Thyroid gland (tissue), 4 donors: Measurements from ENCODE around the gene GTF2A2. TPM values are rescaled to one million over a fixed set of nuclear protein-coding genes. Genes with fewer than 3 reads are reported as not detected.
A peak's percentile ranks its signal among the peaks of the same experiment; 100 is the strongest.

Experiments
- DNase-seq, 2 donors: peaks; one replicate each; pipeline ENCODE4 v3.0.0-alpha.2; 2019
- H3K27ac ChIP-seq, 3 donors: fragments of 200-600 bp; sonication (generic); 1 replicate in 2 of 3; 2 replicates in 1 of 3; pipeline ENCODE4 v1.5.1; 2016 to 2019; ENCODE audit warnings: mild to moderate bottlenecking in 1 of 3, moderate library complexity in 1 of 3
- H3K27me3 ChIP-seq: fragments of 200-600 bp; sonication (generic); one replicate; pipeline ENCODE4 v1.5.1; 2019
- H3K36me3 ChIP-seq, 2 donors: fragments of 200-600 bp; sonication (generic); one replicate each; pipeline ENCODE4 v1.5.1; 2016 to 2019
- H3K4me1 ChIP-seq, 2 donors: fragments of 200-600 bp; sonication (generic); one replicate each; pipeline ENCODE4 v1.5.1; 2017 to 2019
- H3K4me3 ChIP-seq, 3 donors: fragments of 200-600 bp; sonication (generic); replicated peaks in 1 of 3; 1 replicate in 2 of 3; 2 replicates in 1 of 3; pipeline ENCODE4 v1.5.1; 2016; ENCODE audit warnings: mild to moderate bottlenecking in 1 of 3
- H3K9me3 ChIP-seq: fragments of 200-600 bp; sonication (generic); one replicate; pipeline ENCODE4 v1.5.1; 2017
- POLR2A ChIP-seq, 2 donors: fragments of 450-650 bp; IDR thresholded peaks; one replicate each; pipeline ENCODE4 v1.6.1; 2017; ENCODE audit warnings: antibody characterized with exemption in 2 of 2, mild to moderate bottlenecking in 2 of 2, moderate library complexity in 1 of 2
- WGBS, 2 donors: methylation state at CpG; one replicate each; pipeline ENCODE4 v1.1.5; 2017; 5-methylcytosine and 5-hydroxymethylcytosine counted together
- intact Hi-C: fragments of 100-400 bp; cut with DNase I; formaldehyde crosslinking; loops from one replicate; pipeline ENCODE4 v1.15.1; 2023
- total RNA-seq, 4 donors: library from RNA; depleted of rRNA; stranded (reverse); fragments of >200 nt; gene quantifications; one replicate each; pipeline ENCODE4 v1.2.3, GENCODE V29; 2016
- TF ChIP-seq, protein P1 (sequence below), 6 experiments: fragments of 200-600 bp in 3 of 6; fragments of 450-650 bp in 3 of 6; sonication (generic) in 3 of 6; IDR thresholded peaks; one replicate each; pipeline ENCODE4 v1.5.1; 2016 to 2019; ENCODE audit warnings: antibody characterized with exemption in 6 of 6, mild to moderate bottlenecking in 2 of 6, inconsistent platforms in 1 of 6, moderate library complexity in 1 of 6

The GTF2A2 gene
- total RNA-seq, 4 donors from 2014 or later = 22.3 to 73.6 (median 37.9) TPM

DNA sequence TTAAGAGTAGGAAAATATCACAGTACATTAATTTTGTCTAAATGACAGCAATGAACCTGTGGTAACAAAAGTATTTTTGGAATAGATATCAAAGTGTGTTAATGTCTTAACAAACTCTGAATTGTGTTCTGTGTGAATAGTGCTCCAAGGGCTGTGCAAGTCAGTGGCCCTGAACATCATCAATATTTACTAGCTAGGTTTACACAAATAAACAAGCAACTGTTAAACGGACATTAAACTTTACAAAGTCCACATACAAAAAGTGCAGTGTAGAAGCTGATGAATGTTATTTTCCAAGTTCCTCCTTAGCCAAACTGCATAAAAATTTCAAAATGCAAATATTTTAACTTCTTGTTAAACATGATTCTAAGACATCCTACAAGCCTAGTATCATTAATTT lies 2.1 kb upstream of the GTF2A2 start:
- intact Hi-C loops = no loop called here
- no peak for TF ChIP-seq POLR2A (IDR thresholded peaks at IDR 0.05)
- TF ChIP-seq, protein P1, sequence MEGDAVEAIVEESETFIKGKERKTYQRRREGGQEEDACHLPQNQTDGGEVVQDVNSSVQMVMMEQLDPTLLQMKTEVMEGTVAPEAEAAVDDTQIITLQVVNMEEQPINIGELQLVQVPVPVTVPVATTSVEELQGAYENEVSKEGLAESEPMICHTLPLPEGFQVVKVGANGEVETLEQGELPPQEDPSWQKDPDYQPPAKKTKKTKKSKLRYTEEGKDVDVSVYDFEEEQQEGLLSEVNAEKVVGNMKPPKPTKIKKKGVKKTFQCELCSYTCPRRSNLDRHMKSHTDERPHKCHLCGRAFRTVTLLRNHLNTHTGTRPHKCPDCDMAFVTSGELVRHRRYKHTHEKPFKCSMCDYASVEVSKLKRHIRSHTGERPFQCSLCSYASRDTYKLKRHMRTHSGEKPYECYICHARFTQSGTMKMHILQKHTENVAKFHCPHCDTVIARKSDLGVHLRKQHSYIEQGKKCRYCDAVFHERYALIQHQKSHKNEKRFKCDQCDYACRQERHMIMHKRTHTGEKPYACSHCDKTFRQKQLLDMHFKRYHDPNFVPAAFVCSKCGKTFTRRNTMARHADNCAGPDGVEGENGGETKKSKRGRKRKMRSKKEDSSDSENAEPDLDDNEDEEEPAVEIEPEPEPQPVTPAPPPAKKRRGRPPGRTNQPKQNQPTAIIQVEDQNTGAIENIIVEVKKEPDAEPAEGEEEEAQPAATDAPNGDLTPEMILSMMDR (IDR thresholded peaks at IDR 0.05) = no peak
- Histone ChIP-seq H3K36me3 (peaks cover 7 to 17% of the 10 kb centered on the region in 2 donors), H3K27ac (no peak overlapping the region), H3K4me3 (no peak overlapping the region), H3K4me1 (peaks cover 16% of the 10 kb centered on the region in 2 donors), H3K9me3 (no peaks in the 10 kb centered on the region), H3K27me3 (no peaks in the 10 kb centered on the region)
- no peak for DNase-seq
- 76% methylated on average over 1 of the region's 1 CpG for WGBS, 2 donors

DNA sequence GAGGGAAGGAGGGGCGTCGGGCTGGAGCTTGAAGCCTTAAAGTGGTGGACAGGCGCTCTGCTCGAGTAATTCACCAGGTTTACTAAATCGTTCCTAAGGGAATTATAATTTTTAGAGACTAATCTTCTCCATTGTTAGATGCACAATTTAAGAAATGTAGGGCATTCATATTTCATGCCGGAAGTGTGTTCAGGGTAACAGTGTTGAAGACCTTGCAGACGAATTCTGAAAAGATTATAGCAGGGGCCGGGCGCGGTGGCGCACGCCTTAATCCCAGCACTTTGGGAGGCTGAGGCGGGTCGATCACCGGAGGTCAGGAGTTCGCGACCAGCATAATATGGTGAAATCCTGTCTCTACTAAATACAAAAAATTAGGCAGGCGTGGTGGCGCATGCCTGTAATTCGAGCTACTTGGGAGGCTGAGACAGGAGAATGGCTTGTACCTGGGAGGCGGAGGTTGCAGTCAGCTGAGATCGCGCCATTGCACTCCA lies 365 bp upstream of the GTF2A2 start:
- peak in 1 of 2 donors; percentile 2 for DNase-seq
- intact Hi-C loops = no loop called here
- 41 to 48% methylated on average over 23 of the region's 23 CpGs for WGBS, 2 donors
- Histone ChIP-seq H3K4me1 (peaks cover 16% of the 10 kb centered on the region in 2 donors), H3K4me3 (peak overlapping the region in 2 of 3 donors; percentile 73 to 93), H3K27me3 (no peaks in the 10 kb centered on the region), H3K27ac (peak overlapping the region in 1 of 3 donors; percentile 77), H3K9me3 (no peaks in the 10 kb centered on the region), H3K36me3 (peaks cover 0 to 5% of the 10 kb centered on the region in 2 donors)
- TF ChIP-seq, protein P1 (IDR thresholded peaks at IDR 0.05) = no peak
- no peak for TF ChIP-seq POLR2A (IDR thresholded peaks at IDR 0.05)

DNA sequence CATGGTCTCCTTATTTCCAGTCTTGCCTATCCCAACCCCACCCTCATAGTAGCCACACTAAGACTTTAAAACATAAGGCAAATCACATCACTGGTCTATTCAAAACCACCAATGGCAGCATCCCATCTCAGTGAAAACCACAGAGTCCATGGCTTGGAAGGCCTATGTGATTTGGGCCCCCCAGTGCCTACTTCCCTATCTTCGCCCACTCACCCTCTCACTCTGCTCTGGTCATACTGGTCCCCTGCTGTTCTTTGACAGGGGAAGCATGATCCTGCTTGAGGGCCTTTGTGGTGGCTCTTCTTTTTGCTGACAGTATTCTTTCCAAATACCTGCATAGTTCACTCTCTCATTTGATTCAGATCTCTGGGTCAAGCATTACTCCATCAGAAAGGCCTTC lies 3.3 kb downstream of the GTF2A2 start:
- Histone ChIP-seq H3K4me1 (peaks cover 16% of the 10 kb centered on the region in 2 donors), H3K4me3 (no peak overlapping the region), H3K9me3 (no peaks in the 10 kb centered on the region), H3K36me3 (peaks cover 5 to 14% of the 10 kb centered on the region in 2 donors), H3K27me3 (no peaks in the 10 kb centered on the region), H3K27ac (no peak overlapping the region)
- intact Hi-C loops = no loop called here
- DNase-seq = no peak
- WGBS, 2 donors = 100% methylated on average over 1 of the region's 1 CpG
- TF ChIP-seq, protein P1 (IDR thresholded peaks at IDR 0.05) = no peak
- no peak for TF ChIP-seq POLR2A (IDR thresholded peaks at IDR 0.05)

DNA sequence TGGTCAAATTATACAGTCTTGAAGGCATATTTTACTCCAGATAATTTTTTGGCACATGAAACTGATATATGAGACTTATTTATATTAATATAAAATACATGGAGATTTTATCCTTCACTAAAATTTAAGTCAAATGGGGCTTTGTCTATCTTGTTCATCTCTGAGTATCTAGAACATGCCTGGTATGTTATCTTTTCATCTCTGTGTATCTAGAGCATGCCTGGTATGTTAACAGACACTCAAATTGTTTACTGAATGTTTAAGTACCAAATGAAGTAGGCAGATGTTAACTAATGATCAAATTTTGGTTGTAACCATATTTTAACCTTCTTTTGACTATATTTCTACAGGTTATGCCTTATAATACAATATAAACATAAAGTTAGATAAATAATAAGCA lies 7.7 kb downstream of the GTF2A2 start:
- Histone ChIP-seq H3K4me1 (no peaks in the 10 kb centered on the region), H3K27ac (no peak overlapping the region), H3K9me3 (no peaks in the 10 kb centered on the region), H3K27me3 (no peaks in the 10 kb centered on the region), H3K4me3 (no peak overlapping the region), H3K36me3 (peaks cover 14 to 22% of the 10 kb centered on the region in 2 donors)
- no peak for DNase-seq
- intact Hi-C loops = no loop called here
- TF ChIP-seq, protein P1 (IDR thresholded peaks at IDR 0.05) = no peak
- TF ChIP-seq POLR2A (IDR thresholded peaks at IDR 0.05) = no peak

DNA sequence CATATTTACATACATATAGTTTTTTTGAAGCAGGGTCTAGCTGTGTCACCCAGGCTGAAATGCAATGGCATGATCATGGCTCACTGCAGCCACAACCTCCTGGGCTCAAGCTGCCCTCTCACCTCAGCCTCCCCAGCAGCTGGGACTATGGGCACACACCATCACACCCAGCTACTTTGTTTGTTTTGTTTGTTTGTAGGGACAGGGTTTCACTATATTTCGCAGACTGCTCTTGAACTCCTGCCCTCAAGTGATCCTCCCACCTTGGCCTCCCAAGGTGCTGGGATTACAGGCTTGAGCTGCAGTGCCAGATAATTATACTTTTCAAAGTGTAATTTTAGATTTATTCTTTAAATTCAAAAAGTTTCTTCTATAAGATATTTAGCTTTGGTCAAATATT lies 10.2 kb downstream of the GTF2A2 start:
- 92 to 100% methylated on average over 1 of the region's 1 CpG for WGBS, 2 donors
- TF ChIP-seq POLR2A (IDR thresholded peaks at IDR 0.05) = no peak
- TF ChIP-seq, protein P1 (IDR thresholded peaks at IDR 0.05) = no peak
- Histone ChIP-seq H3K9me3 (no peaks in the 10 kb centered on the region), H3K27me3 (no peaks in the 10 kb centered on the region), H3K4me1 (no peaks in the 10 kb centered on the region), H3K27ac (no peak overlapping the region), H3K4me3 (no peak overlapping the region), H3K36me3 (peaks cover 10 to 22% of the 10 kb centered on the region in 2 donors)
- DNase-seq = no peak
- intact Hi-C loops = no loop called here
